OCI-LY7 (cell line): ENCODE results near the gene ALX1. TPM values are rescaled to one million over a fixed set of nuclear protein-coding genes. Genes with fewer than 3 reads are reported as not detected.
A peak's percentile ranks its signal among the peaks of the same experiment; 100 is the strongest.

Source experiments
- BruUV-seq: library from RNA; stranded (reverse); fragments of 400-500 nt; replicated peaks from 2 replicates; lab custom pipeline; 2021; lab: Mats Ljungman, UMichigan
- CTCF ChIA-PET: fragments of 300-600 bp; sonication (Branson Sonifier 250); formaldehyde crosslinking; loops from one replicate; lab custom pipeline; 2022; ENCODE audit warnings: antibody characterized with exemption; ENCODE audit not compliant: unreplicated experiment; lab: Charles Lee
- POLR2A ChIA-PET: fragments of 300-600 bp; sonication (Branson Sonifier 250); formaldehyde crosslinking; loops from one replicate; lab custom pipeline; 2022; ENCODE audit warnings: antibody characterized with exemption; lab: Charles Lee
- DNase-seq: peaks from one replicate; pipeline ENCODE4 v3.0.0-alpha.2; 2015; ENCODE audit warnings: low spot score
- H2AFZ ChIP-seq: fragments of 200-600 bp; sonication (generic), shearing (Covaris generic); 2 replicates; pipeline ENCODE4 v1.6.1; 2014; ENCODE audit warnings: mild to moderate bottlenecking, antibody characterized with exemption, low read length, moderate library complexity
- H3K27ac ChIP-seq: fragments of 200-600 bp; sonication (generic); 2 replicates; pipeline ENCODE4 v1.5.1; 2014; ENCODE audit warnings: mixed run types, low read depth, mild to moderate bottlenecking, moderate library complexity, low read length, inconsistent platforms; ENCODE audit not compliant: poor library complexity, severe bottlenecking
- H3K36me3 ChIP-seq: fragments of 200-600 bp; sonication (generic); 2 replicates; pipeline ENCODE4 v1.6.1; 2014; ENCODE audit warnings: mild to moderate bottlenecking, antibody characterized with exemption, low read length, moderate library complexity, mixed read lengths; ENCODE audit not compliant: insufficient read depth
- H3K4me1 ChIP-seq: fragments of 200-600 bp; sonication (generic); 2 replicates; pipeline ENCODE4 v1.5.1; 2014; ENCODE audit warnings: mild to moderate bottlenecking, low read length; ENCODE audit not compliant: insufficient read depth, poor library complexity, severe bottlenecking
- H3K4me2 ChIP-seq: fragments of 200-600 bp; sonication (generic); 2 replicates; pipeline ENCODE4 v1.6.1; 2014; ENCODE audit warnings: mild to moderate bottlenecking, low read length
- H3K4me3 ChIP-seq: fragments of 200-600 bp; sonication (generic); 2 replicates; pipeline ENCODE4 v1.5.1; 2014; ENCODE audit warnings: mild to moderate bottlenecking, low read depth, low read length; ENCODE audit not compliant: poor library complexity, severe bottlenecking
- H3K79me2 ChIP-seq: fragments of 200-600 bp; sonication (generic); 2 replicates; pipeline ENCODE4 v1.6.1; 2016; ENCODE audit warnings: low read depth, mild to moderate bottlenecking, low read length, moderate library complexity, mixed read lengths; ENCODE audit not compliant: insufficient read depth
- H3K9me2 ChIP-seq: fragments of 200-600 bp; sonication (generic); 2 replicates; pipeline ENCODE4 v1.6.1; 2016; ENCODE audit warnings: mild to moderate bottlenecking, low read length, mixed read lengths; ENCODE audit not compliant: insufficient read depth
- H3K9me3 ChIP-seq: fragments of 200-600 bp; sonication (generic); 2 replicates; pipeline ENCODE4 v1.6.1; 2014; ENCODE audit warnings: mild to moderate bottlenecking, mixed run types, low read length, mixed read lengths
- H4K20me1 ChIP-seq: fragments of 200-600 bp; sonication (generic); 2 replicates; pipeline ENCODE4 v1.6.1; 2014; ENCODE audit warnings: mild to moderate bottlenecking, antibody characterized with exemption, low read length, moderate library complexity, mixed read lengths; ENCODE audit not compliant: insufficient read depth
- EZH2phosphoT487 ChIP-seq: fragments of 200-600 bp; sonication (generic); IDR thresholded peaks from 2 replicates; pipeline ENCODE4 v1.6.1; 2018; ENCODE audit warnings: low read depth, borderline replicate concordance, mild to moderate bottlenecking, mixed run types, antibody characterized with exemption, low read length, moderate library complexity, mixed read lengths
- intact Hi-C: fragments of 100-400 bp; cut with micrococcal nuclease; formaldehyde crosslinking; loops from one replicate; pipeline ENCODE4 v1.10.0; 2022; ENCODE audit not compliant: unreplicated experiment
- total RNA-seq, 2 experiments: library from RNA; depleted of rRNA in 1 of 2; stranded (reverse); fragments of >200 nt in 1 of 2; shearing (Covaris generic) in 1 of 2; gene quantifications; 2 replicates each; pipeline ENCODE4 v1.2.3, GENCODE V29; 2014 to 2022
- TF ChIP-seq, protein P1 (sequence below): fragments of 200-600 bp; sonication (generic); conservative IDR thresholded peaks from 2 replicates; pipeline ENCODE4 v1.5.1; 2014; ENCODE audit warnings: mild to moderate bottlenecking, antibody characterized with exemption, low read length, moderate library complexity, mixed read lengths

ALX1 gene
- total RNA-seq, 2 experiments from 2014 or later = not detected

DNA sequence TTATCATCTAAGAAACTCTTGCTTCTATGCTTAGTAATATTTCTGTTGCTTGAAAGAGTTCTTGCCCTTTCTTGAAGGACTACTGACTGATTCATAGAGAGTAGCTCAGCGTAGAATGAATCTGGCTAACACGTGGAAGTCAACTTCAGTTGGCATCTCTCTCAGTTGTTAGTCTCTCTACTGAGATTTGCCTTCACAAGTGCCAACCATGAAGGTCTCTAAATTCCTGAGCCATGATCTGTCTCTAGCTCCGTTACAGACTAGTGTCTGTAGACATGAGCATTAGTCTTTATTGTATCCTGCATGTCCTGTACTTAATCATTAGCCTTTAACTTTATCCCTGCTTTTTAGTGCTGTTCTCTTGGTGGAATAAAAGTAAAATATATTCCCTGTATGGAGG, 19.1 kb upstream of the ALX1 start:
- CTCF ChIA-PET = no interaction called here

DNA sequence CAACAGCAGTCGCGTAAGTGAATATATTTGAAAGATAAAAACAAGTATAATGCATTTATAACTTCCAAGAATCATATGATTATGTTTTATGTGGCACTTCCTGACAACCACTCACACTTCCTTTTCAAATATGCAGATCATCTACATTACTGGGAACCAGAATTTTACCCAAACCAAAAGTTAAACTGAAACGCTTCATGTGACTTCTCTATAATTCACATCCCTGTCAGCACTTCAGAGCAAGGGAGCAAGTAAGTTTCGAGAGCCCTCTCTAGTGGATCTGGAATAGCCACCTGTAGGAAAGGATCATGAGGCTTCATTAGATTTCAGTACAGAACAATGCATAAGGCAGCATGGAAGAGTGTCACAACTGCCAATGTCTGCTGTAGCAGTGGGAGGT, 13.7 kb upstream of the ALX1 start:
- Histone ChIP-seq H4K20me1 (no peaks in the 10 kb centered on the region), H3K4me3 (no peak overlapping the region), H3K36me3 (no peaks in the 10 kb centered on the region), H3K9me2 (no peaks in the 10 kb centered on the region), H3K9me3 (no peaks in the 10 kb centered on the region), H3K79me2 (no peaks in the 10 kb centered on the region), H3K27ac (no peak overlapping the region), H2AFZ (no peak overlapping the region), H3K4me1 (no peaks in the 10 kb centered on the region), H3K4me2 (no peak overlapping the region)
- no peak for DNase-seq
- TF ChIP-seq, protein P1, sequence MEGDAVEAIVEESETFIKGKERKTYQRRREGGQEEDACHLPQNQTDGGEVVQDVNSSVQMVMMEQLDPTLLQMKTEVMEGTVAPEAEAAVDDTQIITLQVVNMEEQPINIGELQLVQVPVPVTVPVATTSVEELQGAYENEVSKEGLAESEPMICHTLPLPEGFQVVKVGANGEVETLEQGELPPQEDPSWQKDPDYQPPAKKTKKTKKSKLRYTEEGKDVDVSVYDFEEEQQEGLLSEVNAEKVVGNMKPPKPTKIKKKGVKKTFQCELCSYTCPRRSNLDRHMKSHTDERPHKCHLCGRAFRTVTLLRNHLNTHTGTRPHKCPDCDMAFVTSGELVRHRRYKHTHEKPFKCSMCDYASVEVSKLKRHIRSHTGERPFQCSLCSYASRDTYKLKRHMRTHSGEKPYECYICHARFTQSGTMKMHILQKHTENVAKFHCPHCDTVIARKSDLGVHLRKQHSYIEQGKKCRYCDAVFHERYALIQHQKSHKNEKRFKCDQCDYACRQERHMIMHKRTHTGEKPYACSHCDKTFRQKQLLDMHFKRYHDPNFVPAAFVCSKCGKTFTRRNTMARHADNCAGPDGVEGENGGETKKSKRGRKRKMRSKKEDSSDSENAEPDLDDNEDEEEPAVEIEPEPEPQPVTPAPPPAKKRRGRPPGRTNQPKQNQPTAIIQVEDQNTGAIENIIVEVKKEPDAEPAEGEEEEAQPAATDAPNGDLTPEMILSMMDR = no peak
- TF ChIP-seq EZH2phosphoT487 = no peak
- BruUV-seq = no TSS peak
- ChIA-PET POLR2A (no interaction called here), CTCF (no interaction called here)
- intact Hi-C loops = no loop called here

More for the DNA sequence above, 19.1 kb upstream of the ALX1 start:
- Histone ChIP-seq H3K9me3 (no peaks in the 10 kb centered on the region), H3K4me2 (no peak overlapping the region), H3K9me2 (no peaks in the 10 kb centered on the region), H3K27ac (no peak overlapping the region), H2AFZ (no peak overlapping the region), H3K4me1 (no peaks in the 10 kb centered on the region), H4K20me1 (no peaks in the 10 kb centered on the region), H3K4me3 (no peak overlapping the region), H3K79me2 (no peaks in the 10 kb centered on the region), H3K36me3 (no peaks in the 10 kb centered on the region)
- intact Hi-C loops = no loop called here
- TF ChIP-seq, protein P1 = no peak
- TF ChIP-seq EZH2phosphoT487 = no peak
- POLR2A ChIA-PET = interaction anchor here (1.8 kb wide), 1 partner anchor 20 kb away, joined by 4 read pairs; no protein-coding TSS in a partner anchor
- DNase-seq = no peak
- no TSS peak for BruUV-seq

DNA sequence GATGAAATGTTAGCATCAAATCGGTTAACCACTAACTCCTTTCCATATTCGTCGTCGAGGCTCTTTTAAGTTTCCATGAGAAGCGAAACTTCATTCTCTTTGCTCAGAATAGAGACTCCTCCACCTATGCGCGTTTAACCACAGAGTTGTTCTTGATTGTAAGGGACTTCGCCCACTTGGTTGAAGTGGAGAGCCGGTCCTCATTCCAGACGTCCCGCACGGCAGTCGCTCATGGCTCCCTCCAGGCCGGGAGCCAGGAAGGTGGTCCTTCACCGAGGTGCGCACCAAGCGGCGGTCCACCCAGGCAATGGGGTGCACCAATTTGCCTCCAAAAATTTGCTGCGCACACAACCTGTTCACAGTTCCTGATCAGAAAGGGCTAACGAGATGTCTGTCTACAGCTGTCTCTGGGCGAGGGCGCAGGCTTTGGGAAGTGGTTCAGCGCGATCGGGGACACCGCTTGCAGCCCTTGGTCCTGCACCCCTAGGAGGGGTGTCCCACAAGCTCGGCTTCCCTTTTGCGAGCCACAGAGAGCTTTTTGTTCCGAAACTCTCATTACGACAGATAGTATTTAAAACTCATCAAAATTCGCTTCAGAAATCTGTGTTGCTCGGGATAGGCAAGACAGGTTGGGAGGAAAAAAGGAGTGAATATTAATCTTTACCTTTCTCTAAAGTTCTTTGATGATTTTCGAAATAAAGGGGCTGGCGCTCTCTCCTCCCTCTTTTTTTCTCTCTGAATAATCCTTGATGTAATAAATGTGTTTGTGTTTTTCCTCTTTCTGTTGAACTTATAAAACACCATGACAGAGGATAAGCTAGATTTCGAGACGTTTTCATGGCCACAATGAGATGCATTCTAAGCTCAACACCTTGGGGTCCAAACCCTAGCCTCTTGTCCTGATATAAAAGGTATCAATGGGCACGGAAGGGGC, 6.4 kb upstream of the ALX1 start:
- Histone ChIP-seq H3K4me1 (no peaks in the 10 kb centered on the region), H3K9me3 (no peaks in the 10 kb centered on the region), H3K27ac (no peak overlapping the region), H2AFZ (0 out of 2 replicates have a peak overlapping the region, but pooled peaks have one; percentile 4), H3K79me2 (no peaks in the 10 kb centered on the region), H4K20me1 (no peaks in the 10 kb centered on the region), H3K36me3 (no peaks in the 10 kb centered on the region), H3K4me2 (no peak overlapping the region), H3K9me2 (no peaks in the 10 kb centered on the region), H3K4me3 (no peak overlapping the region)
- POLR2A ChIA-PET = interaction anchor here (0.6 kb wide), 1 partner anchor 781 kb away, joined by 6 read pairs; no protein-coding TSS in a partner anchor
- BruUV-seq = no TSS peak
- CTCF ChIA-PET = no interaction called here
- no peak for DNase-seq
- TF ChIP-seq, protein P1 = no peak
- no peak for TF ChIP-seq EZH2phosphoT487
- intact Hi-C loops = no loop called here
